DMS114 treated with DMSO at 0.1 percent for 48 hours (cell line): ENCODE results near the gene EFCAB11.

ENCODE experiments used
- DNase-seq: peaks from one replicate; lab custom pipeline; 2025; ENCODE audit not compliant: unreplicated experiment; lab: John Stamatoyannopoulos, UW

EFCAB11 gene

DNA sequence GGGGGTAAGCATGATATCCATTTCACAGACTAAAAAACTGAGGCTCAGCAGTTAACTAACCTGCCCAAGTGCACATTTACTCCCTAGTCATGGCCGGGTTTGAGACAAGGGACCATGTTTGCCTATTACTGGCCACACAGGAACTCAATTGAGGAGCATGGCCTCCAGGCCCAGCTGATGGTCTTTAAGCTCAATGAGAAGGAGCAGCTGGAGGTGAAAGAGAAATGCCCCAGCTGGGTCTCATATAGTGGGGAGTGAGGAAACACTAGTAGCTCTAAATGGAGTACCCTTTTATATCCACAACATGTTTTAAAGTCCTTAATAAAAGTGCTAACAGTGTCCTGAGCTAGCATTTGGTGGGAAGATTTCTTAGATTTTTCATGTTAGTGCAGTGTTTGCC is 2.8 kb upstream of the EFCAB11 start:
- no peak for DNase-seq

DNA sequence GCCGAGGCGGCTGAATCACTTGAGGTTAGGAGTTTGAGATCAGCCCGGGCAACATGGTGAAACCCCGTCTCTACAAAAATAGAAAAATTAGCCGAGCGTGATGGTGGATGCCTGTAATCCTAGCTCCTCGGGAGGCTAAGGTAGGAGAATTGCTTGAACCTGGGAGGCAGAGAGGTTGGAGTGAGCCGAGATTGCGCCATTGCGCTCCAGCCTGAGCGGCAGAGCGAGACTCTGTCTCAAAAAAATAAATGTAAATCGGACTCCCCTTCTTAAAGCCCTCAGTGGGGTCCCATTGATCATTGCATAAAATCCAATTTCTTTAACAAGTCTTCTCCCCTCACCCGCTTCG is 2.1 kb upstream of the EFCAB11 start:
- no peak for DNase-seq

- peak; percentile 88 for DNase-seq
Observed at GRCh38 chr14:89955745-89956660, 1.5 kb upstream of the EFCAB11 start, which contains the start of gene TDP1. TSS of gene TDP1 (plus strand) at chr14:89955927. CDS start at chr14:89963115, 7,188 bp downstream.

- no peak for DNase-seq
Observed at GRCh38 chr14:89955022-89955744, 653 bp upstream of the EFCAB11 start.

GRCh38 chr14:89953602-89954001 is 928 bp downstream of the EFCAB11 start:
- no peak for DNase-seq

DNA sequence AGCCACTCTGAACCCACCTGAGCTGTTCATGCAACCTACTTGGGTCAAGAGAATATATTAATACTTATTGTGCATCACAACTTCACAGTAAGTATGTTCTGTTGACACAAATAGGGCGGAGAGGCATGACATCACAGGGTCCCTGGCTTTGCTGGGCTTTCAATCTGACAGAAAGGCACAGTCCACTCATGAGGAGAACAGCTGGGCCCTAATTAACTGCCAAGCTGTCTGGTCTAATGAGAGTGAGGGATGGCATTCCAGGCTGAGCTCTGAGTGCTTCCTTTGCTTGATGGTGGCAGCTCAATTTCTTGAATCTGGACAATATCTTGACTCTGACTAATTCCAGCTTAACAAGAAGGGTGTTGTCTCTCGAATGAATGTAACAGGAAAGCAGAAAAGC is 2.0 kb downstream of the EFCAB11 start:
- DNase-seq = no peak

DNA sequence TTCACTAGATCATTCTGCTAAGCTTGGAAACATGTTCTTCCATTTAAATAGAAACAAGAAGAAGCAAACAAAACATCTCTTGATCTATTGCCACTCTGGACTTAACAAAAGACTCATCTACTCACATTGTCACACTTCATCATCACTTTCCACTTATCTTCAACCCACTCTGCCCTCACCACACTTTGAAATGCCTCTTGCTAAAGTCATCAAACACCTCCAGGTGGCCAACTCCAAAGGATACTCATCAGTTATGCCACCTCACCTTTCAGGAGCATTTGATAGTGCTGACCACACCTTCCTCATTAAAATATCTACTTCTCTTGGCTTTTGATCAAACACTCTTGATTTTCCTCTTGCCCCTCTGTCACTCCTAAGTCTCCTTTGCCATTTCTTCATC is 7.2 kb downstream of the EFCAB11 start:
- no peak for DNase-seq

DNA sequence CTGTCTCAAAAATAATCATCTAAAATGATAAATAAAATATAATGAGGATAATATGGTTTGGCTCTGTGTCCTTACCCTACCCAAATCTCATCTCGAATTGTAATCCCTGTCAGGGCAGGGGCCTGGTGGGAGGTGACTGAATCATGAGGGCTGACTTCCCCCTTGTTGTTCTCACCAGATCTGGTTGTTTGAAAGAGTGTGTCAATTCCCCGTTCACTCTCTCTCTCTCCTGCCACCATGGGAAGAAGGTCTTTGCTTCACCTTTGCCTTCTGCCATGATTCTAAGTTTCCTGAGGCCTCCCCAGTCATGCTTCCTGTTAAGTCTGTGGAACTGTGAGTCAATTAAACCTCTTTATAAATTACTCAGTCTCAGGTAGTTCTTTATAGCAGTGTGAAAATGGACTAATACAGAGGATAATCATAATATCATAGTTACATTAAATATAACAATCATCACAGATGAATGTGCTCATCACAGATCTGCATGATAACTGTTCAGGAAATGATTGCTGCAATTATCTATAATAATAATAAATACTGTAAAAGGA is 12.6 kb downstream of the EFCAB11 start:
- no peak for DNase-seq

DNA sequence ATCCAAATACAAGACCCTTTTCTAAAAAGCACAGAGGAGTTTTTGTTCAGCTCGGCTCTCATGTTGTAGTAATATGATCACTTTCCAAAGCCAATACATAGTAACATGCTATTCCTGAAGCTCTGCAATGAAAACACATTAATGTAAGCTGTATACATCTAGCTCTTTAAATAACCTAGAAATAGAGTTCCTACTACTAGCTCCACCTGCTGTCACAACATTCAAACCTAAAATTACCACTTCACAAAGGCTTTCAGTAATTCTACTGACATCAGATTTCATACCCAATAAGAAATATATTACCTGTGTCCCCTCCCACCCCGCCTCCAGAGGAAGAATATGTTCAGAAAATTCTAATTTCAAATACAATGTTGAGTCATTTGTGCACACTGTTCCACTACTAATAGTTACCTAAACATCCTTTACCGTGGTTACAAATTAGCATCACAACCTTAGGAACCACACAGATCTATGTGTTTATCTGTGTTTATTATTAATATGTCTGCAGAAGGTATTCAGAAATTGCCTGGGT is 17.8 kb downstream of the EFCAB11 start:
- DNase-seq = peak; percentile 3

GRCh38 chr14:89933002-89933401 is 21.5 kb downstream of the EFCAB11 start:
- no peak for DNase-seq

DNA sequence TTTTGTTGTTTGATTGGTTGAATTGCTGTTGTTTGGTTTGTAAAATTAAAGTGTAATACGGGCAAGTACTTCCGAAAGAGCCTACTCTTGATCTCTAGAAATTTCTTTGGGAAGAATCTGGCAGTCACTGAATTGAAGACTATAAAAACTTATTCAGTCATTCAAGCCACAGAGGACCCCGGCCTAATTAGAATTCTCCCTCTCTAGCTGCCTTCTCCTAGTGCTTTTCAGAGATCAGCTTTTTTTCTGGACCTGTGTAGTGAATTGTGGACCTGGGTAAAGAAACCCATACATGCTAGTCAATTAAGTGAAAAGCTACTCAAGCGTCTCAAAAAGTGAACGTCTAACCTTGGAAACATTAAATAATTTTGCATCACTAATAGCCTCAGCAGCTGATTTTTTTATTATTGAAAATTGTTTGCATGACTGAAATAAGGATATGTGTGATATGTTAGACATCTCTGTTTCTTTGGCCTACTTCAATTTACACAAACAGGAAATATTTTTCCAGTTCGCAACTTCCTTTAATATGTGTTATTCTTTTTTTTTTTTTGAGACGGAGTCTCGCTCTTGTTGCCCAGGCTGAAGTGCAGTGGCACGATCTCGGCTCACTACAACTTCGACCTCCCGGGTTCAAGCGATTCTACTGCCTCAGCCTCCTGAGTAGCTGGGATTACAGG is 27.2 kb downstream of the EFCAB11 start:
- DNase-seq = no peak

- DNase-seq = no peak
Observed at GRCh38 chr14:89926694-89927093, 27.8 kb downstream of the EFCAB11 start.

GRCh38 chr14:89924268-89924667 is 30.3 kb downstream of the EFCAB11 start:
- DNase-seq = no peak

DNA sequence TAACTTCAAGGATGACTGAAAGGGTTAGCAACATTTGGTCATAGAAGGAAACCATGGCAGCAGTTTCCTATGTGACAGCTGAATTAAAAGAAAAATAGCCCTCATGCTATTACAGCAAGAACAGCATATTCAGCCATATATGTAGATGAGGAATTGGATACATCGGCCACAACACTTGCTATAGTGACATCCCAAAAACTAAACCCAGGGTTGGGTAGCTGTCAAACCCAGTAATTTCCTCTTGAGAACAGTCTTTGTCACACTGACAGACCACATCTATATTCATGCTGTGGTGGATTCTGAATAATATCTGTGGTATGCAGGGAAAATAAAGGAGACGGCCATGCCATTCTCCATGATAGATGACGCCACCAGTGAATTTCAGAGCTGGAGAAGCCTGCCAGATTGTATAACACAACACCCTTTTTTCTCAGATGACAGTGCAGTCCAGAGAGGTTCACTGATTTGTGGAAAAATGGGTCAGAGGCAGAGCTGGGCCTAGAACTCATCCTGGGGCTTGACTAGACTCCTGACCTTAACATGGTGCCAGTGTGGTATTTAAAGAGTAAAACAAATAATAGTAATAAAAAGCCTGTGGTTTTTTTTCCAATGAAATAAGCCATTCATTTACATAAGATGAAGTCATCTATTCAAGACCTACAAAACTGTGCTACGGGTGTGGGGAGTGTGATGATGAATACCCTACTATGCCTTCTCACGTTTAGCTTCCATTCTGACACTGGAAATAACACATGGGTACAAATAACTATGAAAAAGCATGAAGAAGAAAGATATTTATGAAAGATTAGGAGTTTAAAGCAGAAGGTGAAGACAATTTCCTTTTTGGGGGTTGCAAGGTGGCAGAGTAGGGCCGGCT is 32.3 kb downstream of the EFCAB11 start:
- no peak for DNase-seq

GRCh38 chr14:89921346-89921745 is 33.2 kb downstream of the EFCAB11 start:
- no peak for DNase-seq

DNA sequence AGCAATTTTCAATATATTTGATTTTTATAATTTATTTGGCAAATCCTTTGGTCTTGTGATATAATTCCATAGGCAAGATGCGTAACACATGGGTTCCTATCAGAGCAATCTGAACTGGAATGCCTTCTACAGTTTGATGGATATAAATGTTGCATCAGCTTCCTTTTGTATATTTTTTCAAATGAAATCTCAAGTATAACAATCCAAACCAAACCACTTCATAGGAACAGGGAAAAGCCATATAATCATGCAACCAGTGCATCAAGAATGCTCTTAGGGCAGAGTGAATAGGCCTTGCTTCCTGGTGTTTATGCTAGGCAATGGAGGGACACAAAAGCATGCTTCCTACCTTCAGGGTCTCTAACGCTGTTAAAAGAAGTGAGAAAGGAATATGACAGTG is 34.5 kb downstream of the EFCAB11 start:
- DNase-seq = no peak

DNA sequence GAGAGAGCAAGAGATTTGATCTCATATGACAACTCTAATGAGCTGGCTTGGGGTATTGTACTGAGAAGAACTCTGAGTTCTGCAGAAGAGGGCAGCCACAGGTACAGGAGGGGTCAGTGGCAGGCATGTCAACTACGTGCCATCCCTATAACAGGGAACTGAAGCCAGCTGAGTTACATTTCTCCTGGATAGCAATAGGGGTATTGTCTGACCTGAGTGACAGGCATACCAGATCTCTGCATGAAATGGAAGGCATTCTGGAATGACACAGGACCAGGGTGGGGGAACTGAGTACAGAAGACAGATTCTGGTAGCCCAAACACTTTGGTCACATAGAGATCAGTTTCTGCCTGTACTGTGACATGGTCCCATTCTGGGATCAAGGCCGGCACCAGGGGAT is 35.8 kb downstream of the EFCAB11 start:
- no peak for DNase-seq

DNA sequence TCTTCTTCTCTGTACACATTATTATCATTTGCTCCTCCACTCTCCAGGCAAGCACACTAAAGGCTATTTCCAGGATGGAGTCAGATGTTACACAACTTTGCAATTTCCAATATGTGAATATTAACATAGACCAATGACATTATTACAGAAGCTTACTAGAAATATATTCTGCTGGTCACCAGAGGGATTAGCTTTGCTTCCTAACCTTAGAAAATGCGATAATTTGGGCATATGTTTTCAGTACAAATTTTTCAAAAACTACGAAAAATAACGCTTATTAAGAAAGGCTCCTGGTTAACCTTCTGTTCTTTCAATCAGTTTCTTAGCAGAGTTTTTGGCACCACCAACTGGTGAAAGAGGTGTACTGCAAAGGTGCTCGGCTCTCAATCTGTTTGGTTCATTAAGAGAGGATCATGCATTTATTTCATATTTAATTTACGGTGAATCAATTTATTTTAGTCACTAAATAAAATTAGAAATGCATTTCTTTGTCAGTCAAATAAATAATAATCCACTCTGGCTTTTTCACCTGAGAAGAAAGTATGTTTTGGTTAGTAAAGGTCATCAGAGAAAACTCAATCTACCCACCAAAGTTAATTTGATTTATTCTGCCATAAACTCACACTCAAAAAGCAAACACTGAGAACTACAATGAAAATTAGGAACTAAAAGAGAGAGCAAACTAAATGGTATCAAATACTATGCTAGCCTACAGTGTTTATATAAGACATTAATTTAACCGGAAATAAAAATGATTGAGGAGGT is 39.2 kb downstream of the EFCAB11 start:
- peak; percentile 47 for DNase-seq

- DNase-seq = no peak
Observed at GRCh38 chr14:89912667-89913211, 41.8 kb downstream of the EFCAB11 start.
